NCI-H1436 treated with DMSO at 0.1 percent for 48 hours (cell line): ENCODE measurements around the gene SUPT6H.

ENCODE experiments used
- DNase-seq: peaks from one replicate; lab custom pipeline; 2025; lab: John Stamatoyannopoulos, UW

SUPT6H gene

GRCh38 chr17:28751600-28752366 is 89.8 kb downstream of the SUPT6H start:
- no peak for DNase-seq
